GM19099 (cell line): ENCODE results near the gene GABBR2.

ENCODE experiments used
- POLR2A ChIP-seq: IDR thresholded peaks from 3 replicates; pipeline ENCODE4 v1.6.1; 2011; ENCODE audit warnings: low read depth; ENCODE audit not compliant: insufficient read length; ENCODE audit errors: extremely low read depth

GABBR2 gene

GRCh38 chr9:98632839-98633238 is 75.9 kb downstream of the GABBR2 start:
- TF ChIP-seq POLR2A = no peak

DNA sequence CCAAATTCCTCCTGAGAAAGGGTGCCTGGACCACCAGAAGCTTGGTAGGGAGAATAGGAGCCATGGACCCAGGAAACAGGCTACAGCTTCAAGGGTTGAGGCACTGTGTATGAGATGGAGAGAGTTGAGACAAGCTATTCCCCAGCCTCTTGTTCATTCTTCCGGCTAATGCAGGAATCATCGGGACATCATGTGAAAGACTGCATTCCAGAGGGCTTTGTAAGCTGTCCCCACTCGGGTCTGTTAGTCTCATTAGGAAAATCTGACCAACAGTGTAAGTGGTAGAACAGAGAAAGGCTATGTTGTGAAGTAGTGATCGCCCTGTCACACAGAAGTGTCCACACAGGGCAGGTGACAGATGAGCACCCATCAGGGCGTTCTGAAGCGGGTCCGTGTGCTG is 81.4 kb downstream of the GABBR2 start:
- TF ChIP-seq POLR2A = no peak

DNA sequence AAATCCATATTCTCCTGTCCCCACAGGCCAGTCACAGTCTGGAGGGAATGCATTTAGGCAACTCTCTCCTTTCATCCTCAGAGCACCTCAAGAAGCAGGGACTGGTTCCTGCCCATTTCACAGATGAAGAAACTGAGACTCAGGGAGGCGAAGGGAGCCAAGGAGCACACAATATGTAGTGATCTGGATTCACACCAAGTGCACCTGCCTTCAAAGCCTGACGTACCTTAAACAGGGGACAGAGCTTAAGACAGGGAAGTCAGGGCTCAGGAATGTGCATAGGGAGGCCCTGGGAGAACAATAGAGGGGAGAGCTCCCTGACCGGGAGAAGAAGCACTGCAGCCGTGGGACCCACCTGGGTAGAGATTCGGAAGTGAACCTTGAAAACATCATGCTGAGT is 83.0 kb downstream of the GABBR2 start:
- no peak for TF ChIP-seq POLR2A

GRCh38 chr9:98619788-98620187 is 88.9 kb downstream of the GABBR2 start:
- TF ChIP-seq POLR2A = no peak

DNA sequence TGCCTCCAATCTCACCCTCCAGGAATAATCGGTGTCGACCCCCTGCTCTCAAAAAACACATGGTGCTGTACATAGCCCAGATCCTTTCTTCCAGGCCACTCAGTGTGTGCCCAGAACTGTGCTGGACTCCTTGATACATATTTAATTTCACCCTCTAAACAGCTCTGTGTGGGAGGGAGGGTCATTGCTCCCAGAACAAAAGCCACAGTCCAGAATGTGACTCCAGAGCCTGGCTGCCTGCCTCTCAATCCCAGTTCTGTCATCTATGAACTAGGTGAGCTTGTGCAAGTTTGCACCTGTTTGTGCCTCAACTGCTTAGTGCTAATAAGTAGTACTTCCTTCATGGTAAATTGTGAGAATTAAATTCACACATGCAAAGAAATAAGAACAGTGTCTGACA is 93.1 kb downstream of the GABBR2 start:
- no peak for TF ChIP-seq POLR2A

- TF ChIP-seq POLR2A = no peak
These were observed 93.8 kb downstream of the GABBR2 start for GRCh38 chr9:98614941-98615340.

DNA sequence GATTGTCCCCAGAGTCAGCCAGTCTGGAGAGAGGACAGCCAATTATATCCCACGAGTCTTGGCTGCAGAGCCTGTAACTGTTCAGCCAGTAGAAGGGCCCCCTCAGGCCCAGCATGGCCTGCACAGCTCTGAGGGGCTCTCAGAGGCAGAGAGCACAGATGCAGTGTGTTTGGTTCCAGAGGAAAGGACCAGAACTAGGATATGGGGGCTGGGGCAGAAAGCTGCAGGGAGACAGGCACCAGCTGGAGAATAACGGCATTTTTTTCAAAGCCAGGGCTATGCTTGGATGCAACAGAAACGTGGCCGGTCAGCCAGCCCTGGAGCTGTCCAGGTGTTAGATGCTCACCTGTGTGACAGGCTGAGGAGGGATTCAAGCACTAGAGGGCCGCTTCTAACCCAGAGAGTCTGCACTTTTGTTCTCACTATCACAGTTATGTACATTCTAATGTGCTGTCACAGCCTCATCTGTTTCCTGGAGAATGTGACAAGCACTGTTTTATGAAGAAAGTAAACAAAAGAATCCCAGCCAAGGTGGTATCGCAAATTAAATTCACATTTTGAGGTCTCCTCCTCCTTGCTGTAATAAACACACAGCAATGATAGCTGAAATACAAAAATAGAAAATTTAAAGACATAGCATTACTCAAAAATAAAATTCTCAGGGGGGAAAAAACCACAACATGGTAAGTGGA is 96.5 kb downstream of the GABBR2 start:
- TF ChIP-seq POLR2A = no peak

- no peak for TF ChIP-seq POLR2A
These were observed 97.4 kb downstream of the GABBR2 start for GRCh38 chr9:98611319-98611718.

GRCh38 chr9:98610711-98611110 is 98.0 kb downstream of the GABBR2 start:
- TF ChIP-seq POLR2A = no peak

- TF ChIP-seq POLR2A = no peak
These were observed 98.5 kb downstream of the GABBR2 start for GRCh38 chr9:98610211-98610610.

DNA sequence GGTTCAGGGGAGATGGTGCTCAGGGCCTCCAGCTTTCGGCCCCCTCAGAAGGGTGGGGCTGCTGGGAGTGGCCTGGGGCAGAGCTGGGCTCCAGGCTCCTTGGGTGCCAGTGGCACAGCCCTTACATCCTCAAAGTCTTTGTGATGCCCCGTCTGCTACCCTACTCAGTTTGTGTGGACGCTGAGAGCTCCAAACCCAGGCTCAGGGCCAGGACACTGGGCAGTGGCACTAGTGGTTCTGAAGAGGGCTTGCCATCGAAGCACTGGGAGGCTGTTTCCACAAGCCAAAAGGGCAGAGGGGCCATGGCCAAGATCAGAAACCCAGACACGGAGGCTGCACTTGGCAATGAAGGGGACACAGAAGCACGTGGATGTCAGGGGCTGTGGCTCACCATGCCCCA is 99.1 kb downstream of the GABBR2 start:
- no peak for TF ChIP-seq POLR2A

DNA sequence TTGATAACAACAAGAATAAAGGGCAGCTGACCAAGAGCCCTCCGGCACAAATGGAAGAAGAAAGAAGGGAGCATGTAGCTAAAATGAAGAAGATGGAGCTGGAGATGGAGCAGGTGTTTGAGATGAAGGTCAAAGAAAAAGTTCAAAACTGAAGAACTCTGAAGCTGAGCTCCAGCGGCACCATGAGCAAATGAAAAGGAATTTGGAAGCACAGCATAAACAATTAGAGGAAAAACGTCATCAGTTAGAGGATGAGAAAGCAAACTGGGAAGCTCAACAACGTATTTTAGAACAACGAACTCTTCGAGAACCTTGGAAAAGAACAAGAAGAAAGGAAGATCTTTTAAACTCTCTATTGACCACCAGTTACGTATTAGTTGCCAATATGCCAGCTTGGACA is 100.9 kb downstream of the GABBR2 start:
- TF ChIP-seq POLR2A = no peak

- TF ChIP-seq POLR2A = no peak
These were observed 101.6 kb downstream of the GABBR2 start for GRCh38 chr9:98607152-98607551.

DNA sequence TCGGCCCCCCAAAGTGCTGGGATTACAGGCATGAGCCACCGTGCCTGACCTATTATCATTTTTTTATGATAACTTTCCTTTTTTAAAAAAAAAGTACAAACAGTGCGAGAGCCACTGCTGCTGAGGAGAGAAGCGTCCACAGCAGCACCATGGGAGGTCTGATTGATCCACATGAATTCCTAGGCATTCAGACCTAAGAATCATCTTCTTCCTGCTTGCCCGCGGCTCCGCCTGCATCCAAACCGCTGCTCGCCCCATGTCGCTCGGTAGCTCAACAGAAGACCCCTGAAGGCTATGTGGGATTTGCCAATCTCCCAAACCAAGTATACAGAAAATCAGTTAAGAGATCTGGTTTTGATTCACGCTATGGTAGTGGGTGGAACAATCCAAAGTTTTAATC is 102.0 kb downstream of the GABBR2 start:
- no peak for TF ChIP-seq POLR2A

GRCh38 chr9:98605116-98605515 is 103.6 kb downstream of the GABBR2 start:
- no peak for TF ChIP-seq POLR2A

DNA sequence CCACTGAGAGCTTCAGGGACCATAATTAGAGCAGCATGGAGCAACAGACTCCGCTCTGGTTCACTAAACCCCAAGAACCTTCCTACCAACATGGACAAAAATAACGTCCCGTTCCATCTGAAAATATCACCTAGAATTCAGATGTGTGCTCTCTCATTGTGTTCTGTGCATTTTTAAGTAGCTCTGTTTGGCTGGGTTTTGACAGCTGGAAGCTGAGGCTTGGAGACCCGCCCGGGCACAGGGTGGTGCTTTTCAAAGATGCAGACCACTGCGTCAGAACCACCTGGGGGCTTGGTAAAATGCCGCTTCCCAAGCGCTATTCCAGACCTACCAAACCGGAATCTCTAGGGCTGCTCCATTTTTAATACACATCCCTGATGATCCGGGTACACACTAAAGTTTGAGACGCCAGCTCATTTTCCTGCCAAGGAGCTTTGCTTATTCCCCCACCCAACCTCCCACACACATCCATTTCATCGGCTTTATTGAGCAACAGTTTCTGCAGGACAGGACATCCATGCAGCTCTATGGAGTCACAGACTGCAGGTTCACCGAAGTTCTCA is 104.8 kb downstream of the GABBR2 start:
- TF ChIP-seq POLR2A = no peak
